T-helper 2 cell (primary cell): ENCODE results near the gene ICAM5.
"Not testable (repeated sequence)": the region's sequence is repeated elsewhere in the genome, so short reads cannot be mapped to it uniquely, and the experiment has no call there.

Experiments used
- DNase-seq, 5 experiments: peaks; one replicate each; pipeline versions ENCODE4 v3.0.0 to v3.0.0-alpha.2; 2012 to 2022

ICAM5 gene

GRCh38 chr19:10320602-10321416 lies 31.1 kb downstream of the ICAM5 start:
- DNase-seq, result no peak

- no peak for DNase-seq
Measured at GRCh38 chr19:10321417-10321797, 31.7 kb downstream of the ICAM5 start.

GRCh38 chr19:10321874-10322835 lies 32.4 kb downstream of the ICAM5 start:
- no peak for DNase-seq

GRCh38 chr19:10325732-10326131 lies 36.0 kb downstream of the ICAM5 start:
- no peak for DNase-seq

- no peak for DNase-seq
Measured at GRCh38 chr19:10327793-10328192, 38.0 kb downstream of the ICAM5 start.

- DNase-seq, result no peak
Measured at GRCh38 chr19:10328558-10329429, 39.0 kb downstream of the ICAM5 start.

GRCh38 chr19:10329555-10329954 lies 39.8 kb downstream of the ICAM5 start:
- DNase-seq, result no peak

GRCh38 chr19:10332158-10332964 lies 42.6 kb downstream of the ICAM5 start:
- DNase-seq, result no peak

GRCh38 chr19:10332965-10333757 lies 43.4 kb downstream of the ICAM5 start, which contains the start of gene RAVER1:
Gene RAVER1 (minus strand): TSS chr19:10333529. CDS start chr19:10333507, 22 bp downstream.
- peak; percentile 95 to 98 (median 97) for DNase-seq

- DNase-seq, result no peak
Measured at GRCh38 chr19:10333758-10334587, 44.2 kb downstream of the ICAM5 start.

- peak in 1 of 5 experiments; percentile 35 for DNase-seq
Measured at GRCh38 chr19:10334588-10335351, 45.0 kb downstream of the ICAM5 start.

- DNase-seq, result no peak
Measured at GRCh38 chr19:10335352-10335985, 45.7 kb downstream of the ICAM5 start.

- not testable (repeated sequence) for DNase-seq
Measured at GRCh38 chr19:10336725-10337124, 47.0 kb downstream of the ICAM5 start.

- no peak for DNase-seq
Measured at GRCh38 chr19:10338940-10339339, 49.2 kb downstream of the ICAM5 start.

- DNase-seq, result peak; percentile 35 to 82 (median 39)
Measured at GRCh38 chr19:10339380-10339960, 49.7 kb downstream of the ICAM5 start, which contains the start of gene ICAM3. Gene ICAM3 (minus strand): TSS chr19:10339624. CDS start chr19:10339614, 10 bp downstream.

- DNase-seq, result no peak
Measured at GRCh38 chr19:10339977-10340376, 50.2 kb downstream of the ICAM5 start.

- DNase-seq, result no peak
Measured at GRCh38 chr19:10343495-10343894, 53.7 kb downstream of the ICAM5 start.

- no peak for DNase-seq
Measured at GRCh38 chr19:10344780-10345179, 55.0 kb downstream of the ICAM5 start.
